PC-3 (cell line): Measurements from ENCODE around the gene LRRC3B. TPM values are rescaled to one million over a fixed set of nuclear protein-coding genes. Genes with fewer than 3 reads are reported as not detected.

ENCODE experiments used
- ATAC-seq: fragments of 200-7000 bp; cut with Tn5 transposase; 2 replicates; pipeline ENCODE4 v1.9.1; 2020; ENCODE audit warnings: mild to moderate bottlenecking, moderate library complexity
- BruUV-seq: library from RNA; stranded (reverse); fragments of 400-500 nt; replicated peaks from 2 replicates; lab custom pipeline; 2021; lab: Mats Ljungman, UMichigan
- CTCF ChIA-PET: fragments of 300-600 bp; sonication (Branson Sonifier 250); formaldehyde crosslinking; loops from one replicate; lab custom pipeline; 2022; ENCODE audit warnings: antibody characterized with exemption; lab: Charles Lee
- POLR2A ChIA-PET: fragments of 300-600 bp; sonication (Branson Sonifier 250); formaldehyde crosslinking; loops from one replicate; lab custom pipeline; 2022; ENCODE audit warnings: antibody characterized with exemption; ENCODE audit not compliant: unreplicated experiment; lab: Charles Lee
- DNase-seq: peaks from one replicate; pipeline ENCODE4 v3.0.0-alpha.2; 2015
- H2AFZ ChIP-seq: fragments of 300-600 bp; sonication (generic); 2 replicates; pipeline ENCODE4 v1.6.0; 2016; ENCODE audit warnings: antibody characterized with exemption, low read length
- H3F3A ChIP-seq: fragments of 300-600 bp; sonication (generic); one replicate; pipeline ENCODE4 v1.6.0; 2017; ENCODE audit warnings: antibody characterized with exemption, low read length, control low read depth, mild to moderate bottlenecking; ENCODE audit not compliant: unreplicated experiment
- H3K27ac ChIP-seq: fragments of 300-600 bp; sonication (generic); 2 replicates; pipeline ENCODE4 v1.5.1; 2016; ENCODE audit warnings: mild to moderate bottlenecking, low read length
- H3K27me3 ChIP-seq: fragments of 300-600 bp; sonication (generic); 2 replicates; pipeline ENCODE4 v1.6.1; 2016; ENCODE audit warnings: low read length, mixed read lengths
- H3K36me3 ChIP-seq: fragments of 300-600 bp; sonication (generic); 2 replicates; pipeline ENCODE4 v1.6.1; 2016; ENCODE audit warnings: low read depth, mixed run types, low read length, mixed read lengths
- H3K4me1 ChIP-seq: fragments of 300-600 bp; sonication (generic); 2 replicates; pipeline ENCODE4 v1.5.1; 2016; ENCODE audit warnings: low read length; ENCODE audit not compliant: insufficient read depth
- H3K4me2 ChIP-seq: fragments of 300-600 bp; sonication (generic); 2 replicates; pipeline ENCODE4 v1.6.0; 2016; ENCODE audit warnings: low read length
- H3K4me3 ChIP-seq: fragments of 300-600 bp; sonication (generic); 2 replicates; pipeline ENCODE4 v1.5.1; 2016; ENCODE audit warnings: mild to moderate bottlenecking, low read length, mixed read lengths
- H3K79me2 ChIP-seq: fragments of 300-600 bp; sonication (generic); 2 replicates; pipeline ENCODE4 v1.6.1; 2017; ENCODE audit warnings: low read length, mixed read lengths
- H3K9ac ChIP-seq: fragments of 300-600 bp; sonication (generic); 2 replicates; pipeline ENCODE4 v1.6.0; 2016; ENCODE audit warnings: mild to moderate bottlenecking, low read length
- H3K9me2 ChIP-seq: fragments of 300-600 bp; sonication (generic); replicated peaks from 2 replicates; pipeline ENCODE4 v1.6.1; 2016; ENCODE audit warnings: mixed run types, low read length, mixed read lengths
- H3K9me3 ChIP-seq: fragments of 300-600 bp; sonication (generic); 2 replicates; pipeline ENCODE4 v1.6.1; 2016; ENCODE audit warnings: low read length, mixed read lengths
- H4K20me1 ChIP-seq: fragments of 300-600 bp; sonication (generic); 2 replicates; pipeline ENCODE4 v1.6.1; 2016; ENCODE audit warnings: low read length, mixed read lengths
- CTCF ChIP-seq: fragments of 300-600 bp; sonication (generic); conservative IDR thresholded peaks from 2 replicates; pipeline ENCODE4 v1.5.1; 2017; ENCODE audit warnings: antibody characterized with exemption, low read depth, mild to moderate bottlenecking, low read length
- EZH2 ChIP-seq: fragments of 300-600 bp; sonication (generic); IDR thresholded peaks from one replicate; pipeline ENCODE4 v1.6.1; 2017; ENCODE audit warnings: antibody characterized with exemption, mild to moderate bottlenecking, low read length; ENCODE audit not compliant: unreplicated experiment
- EZH2phosphoT487 ChIP-seq: fragments of 300-600 bp; sonication (generic); IDR thresholded peaks from 2 replicates; pipeline ENCODE4 v1.6.1; 2018; ENCODE audit warnings: mild to moderate bottlenecking, antibody characterized with exemption, low read length, borderline replicate concordance
- intact Hi-C: fragments of 100-400 bp; cut with micrococcal nuclease; formaldehyde crosslinking; loops from 2 replicates; pipeline ENCODE4 v1.9.0; 2023
- total RNA-seq: library from RNA; depleted of rRNA; stranded (reverse); fragments of >200 nt; gene quantifications from 2 replicates; pipeline ENCODE4 v1.2.3, GENCODE V29; 2014

Gene LRRC3B
- total RNA-seq, 1 experiment from 2014 or later = not detected

GRCh38 chr3:26750263-26750662, 127.7 kb downstream of the LRRC3B start:
- BruUV-seq = no TSS peak
- H3K9me3 ChIP-seq = 0 out of 2 replicates have a peak, but pooled peaks cover 13% of the 10 kb centered on the region
- ATAC-seq = no peak
- H3K9me2 ChIP-seq = no peaks in the 10 kb centered on the region
- ChIA-PET POLR2A (no interaction called here), CTCF (no interaction called here)
- no peaks in the 10 kb centered on the region for H3K36me3 ChIP-seq
- no peak overlapping the region for H3K4me2 ChIP-seq
- H3K4me3 ChIP-seq = no peak overlapping the region
- H2AFZ ChIP-seq = no peak overlapping the region
- no peaks in the 10 kb centered on the region for H3K4me1 ChIP-seq
- DNase-seq = no peak
- H3K27me3 ChIP-seq = no peaks in the 10 kb centered on the region
- intact Hi-C loops = no loop called here
- no peaks in the 10 kb centered on the region for H4K20me1 ChIP-seq
- no peaks in the 10 kb centered on the region for H3K79me2 ChIP-seq
- no peak overlapping the region for H3K27ac ChIP-seq
- TF ChIP-seq EZH2phosphoT487 (no peak), CTCF (no peak), EZH2 (no peak)
- H3K9ac ChIP-seq = no peak overlapping the region
- H3F3A ChIP-seq = no peaks in the 10 kb centered on the region

- BruUV-seq = no TSS peak
- intact Hi-C loops = no loop called here
- ATAC-seq = no peak
- Histone ChIP-seq H3K9me2 (no peaks in the 10 kb centered on the region), H3K4me2 (no peak overlapping the region), H3K79me2 (no peaks in the 10 kb centered on the region), H3K4me1 (no peaks in the 10 kb centered on the region), H3K9me3 (peaks cover 26% of the 10 kb centered on the region; the same call in 1 of the 2 replicates), H3K27ac (no peak overlapping the region), H3K27me3 (no peaks in the 10 kb centered on the region), H3F3A (no peaks in the 10 kb centered on the region), H4K20me1 (no peaks in the 10 kb centered on the region), H2AFZ (no peak overlapping the region), H3K36me3 (no peaks in the 10 kb centered on the region), H3K4me3 (no peak overlapping the region), H3K9ac (no peak overlapping the region)
- DNase-seq = no peak
- CTCF ChIA-PET = no interaction called here
- TF ChIP-seq EZH2phosphoT487 = no peak
- TF ChIP-seq EZH2 = no peak
- no peak for TF ChIP-seq CTCF
- POLR2A ChIA-PET = no interaction called here
These were observed 129.9 kb downstream of the LRRC3B start for GRCh38 chr3:26752466-26752865.

GRCh38 chr3:26753095-26753494, 130.5 kb downstream of the LRRC3B start:
- H3K4me3 ChIP-seq = no peak overlapping the region
- intact Hi-C loops = no loop called here
- POLR2A ChIA-PET = no interaction called here
- no peak overlapping the region for H2AFZ ChIP-seq
- H3K9me2 ChIP-seq = no peaks in the 10 kb centered on the region
- no peaks in the 10 kb centered on the region for H3K79me2 ChIP-seq
- no peaks in the 10 kb centered on the region for H3K36me3 ChIP-seq
- H3K4me2 ChIP-seq = no peak overlapping the region
- H3F3A ChIP-seq = no peaks in the 10 kb centered on the region
- no TSS peak for BruUV-seq
- DNase-seq = no peak
- no peak overlapping the region for H3K27ac ChIP-seq
- CTCF ChIA-PET = no interaction called here
- ATAC-seq = no peak
- TF ChIP-seq EZH2 (no peak), CTCF (no peak), EZH2phosphoT487 (no peak)
- peaks cover 29% of the 10 kb centered on the region; the same call in 1 of the 2 replicates for H3K9me3 ChIP-seq
- no peaks in the 10 kb centered on the region for H4K20me1 ChIP-seq
- H3K4me1 ChIP-seq = no peaks in the 10 kb centered on the region
- H3K27me3 ChIP-seq = no peaks in the 10 kb centered on the region
- no peak overlapping the region for H3K9ac ChIP-seq
